ENCODE data around the gene RPLP2.

Gene RPLP2

DNA sequence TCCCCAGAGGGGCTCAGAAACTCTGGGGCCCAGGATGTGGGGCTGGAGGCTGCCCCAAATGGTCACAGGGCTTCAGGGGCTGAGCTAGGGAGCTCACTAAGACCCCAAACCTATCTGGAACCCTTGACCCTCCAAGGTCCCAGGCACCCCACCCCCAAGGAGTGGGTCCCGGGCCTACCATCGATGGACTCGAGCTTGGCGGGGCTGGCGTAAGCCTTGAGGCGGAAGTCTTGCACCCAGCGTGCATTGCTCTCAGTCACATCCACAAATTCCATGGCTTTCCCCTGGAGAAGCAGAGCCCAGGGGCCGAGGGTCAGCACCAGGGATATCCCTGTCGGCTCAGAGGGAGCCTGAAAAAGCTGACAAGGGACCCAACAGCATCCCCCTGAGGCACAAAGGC, 35.9 kb upstream of the RPLP2 start:
- no peak for DNase-seq (ENCODE audit: low read depth)

DNA sequence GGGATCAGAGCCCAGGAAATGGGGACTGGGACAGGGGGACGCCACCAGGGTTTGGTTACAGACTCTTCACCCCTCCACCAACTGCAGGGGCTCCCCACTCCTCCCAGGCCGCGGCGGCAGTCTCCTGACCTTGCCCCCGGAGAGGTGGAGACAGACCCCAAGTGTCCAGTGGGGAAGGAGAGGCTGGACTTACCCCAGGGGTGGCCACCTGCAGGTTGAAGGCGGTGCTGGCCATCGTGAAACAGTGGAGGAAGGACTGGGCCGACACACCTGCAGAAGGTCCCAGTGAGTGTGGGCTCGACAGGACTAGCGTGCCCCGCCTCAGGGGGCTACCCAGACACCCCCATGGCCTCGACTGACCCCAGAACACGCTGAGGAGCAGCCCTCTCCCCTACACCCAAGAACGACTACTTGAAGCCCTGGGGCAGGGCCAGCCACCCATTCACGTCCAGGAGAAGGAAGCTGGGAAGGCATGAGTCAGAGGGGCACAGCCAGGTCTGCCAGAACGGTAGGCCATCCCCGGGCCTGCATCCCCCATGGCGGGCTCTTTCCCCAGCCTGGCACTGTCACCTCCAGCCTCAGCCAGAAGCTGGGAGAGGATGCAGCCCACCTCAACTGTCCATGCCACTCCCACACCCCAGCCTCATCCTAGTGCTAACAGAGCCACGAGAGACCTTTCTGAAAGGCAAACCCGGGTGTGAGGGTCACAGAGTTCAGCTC, 34.7 kb upstream of the RPLP2 start:
- no peak for DNase-seq (ENCODE audit: low read depth)

DNA sequence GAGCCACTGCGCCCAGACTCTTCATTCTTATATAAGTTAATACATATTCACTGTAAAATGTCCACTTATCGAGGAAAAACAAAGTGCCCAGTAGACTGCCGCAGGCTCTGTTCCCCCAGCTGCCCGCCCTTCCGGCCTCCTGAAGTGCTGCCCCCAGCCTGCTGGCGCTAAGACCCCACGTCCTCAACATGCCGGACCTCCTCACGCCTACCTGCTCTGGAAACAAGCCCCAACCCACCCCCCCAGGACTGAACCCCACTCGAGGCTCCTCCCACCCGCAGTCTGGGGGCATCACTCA, 33.6 kb upstream of the RPLP2 start:
- DNase-seq (ENCODE audit: low read depth): no peak

GRCh38 chr11:776561-777287, 33.0 kb upstream of the RPLP2 start:
- DNase-seq (ENCODE audit: low read depth): no peak

DNA sequence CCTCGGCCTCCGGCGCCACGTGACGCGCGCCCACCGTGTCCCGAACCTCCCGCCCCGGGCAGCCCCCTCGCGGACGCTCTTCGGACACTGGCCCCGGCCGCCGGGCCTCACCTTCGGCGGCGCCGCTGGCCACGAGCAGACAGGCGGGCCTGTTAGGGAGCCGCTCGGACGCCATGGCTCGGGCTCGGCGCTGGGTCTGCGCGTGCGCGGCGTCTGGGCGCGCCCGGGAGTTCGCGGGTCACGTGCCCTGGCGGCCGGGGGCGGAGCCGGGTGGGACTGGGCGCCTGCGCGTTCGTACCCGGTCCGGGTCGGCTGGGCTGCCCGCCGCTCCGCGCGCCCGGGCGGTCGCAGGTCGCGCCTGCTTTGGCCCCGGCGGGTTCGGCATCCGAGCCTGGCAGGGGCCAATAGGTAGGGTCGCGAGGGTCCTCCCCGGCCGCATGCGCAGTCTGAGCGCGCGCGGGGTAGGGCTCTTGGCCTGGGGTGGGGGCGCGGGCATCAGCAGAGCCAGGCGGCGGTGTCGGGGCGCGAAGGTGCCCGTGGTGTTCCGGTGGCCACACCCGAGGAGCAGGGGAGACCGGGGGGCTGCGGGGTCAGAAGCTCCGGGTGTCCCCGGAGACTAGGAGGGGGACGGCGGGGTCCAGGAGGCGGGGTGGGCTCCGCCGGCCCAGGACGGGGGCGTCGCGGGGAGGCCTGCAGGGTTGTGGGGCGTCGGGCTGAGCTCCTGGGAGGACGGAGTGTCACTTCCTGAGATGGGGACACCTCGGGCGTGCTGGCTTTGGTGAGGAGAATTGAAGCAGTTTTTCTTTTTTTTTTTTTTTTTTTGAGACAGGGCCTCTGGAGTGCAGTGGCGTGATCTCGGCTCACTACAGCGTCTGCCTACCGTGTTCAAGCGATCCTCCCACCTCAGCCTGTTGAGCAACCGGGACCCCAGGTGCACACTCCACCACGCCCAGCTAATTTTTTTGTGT, 32.2 kb upstream of the RPLP2 start, which contains the start of gene GATD1:
Gene GATD1, minus strand, starts transcription at position 200 of the 968 bp plus-strand sequence. Its CDS starts 25 bp downstream, at position 175.
- DNase-seq (ENCODE audit: low read depth): peak; percentile 90

DNA sequence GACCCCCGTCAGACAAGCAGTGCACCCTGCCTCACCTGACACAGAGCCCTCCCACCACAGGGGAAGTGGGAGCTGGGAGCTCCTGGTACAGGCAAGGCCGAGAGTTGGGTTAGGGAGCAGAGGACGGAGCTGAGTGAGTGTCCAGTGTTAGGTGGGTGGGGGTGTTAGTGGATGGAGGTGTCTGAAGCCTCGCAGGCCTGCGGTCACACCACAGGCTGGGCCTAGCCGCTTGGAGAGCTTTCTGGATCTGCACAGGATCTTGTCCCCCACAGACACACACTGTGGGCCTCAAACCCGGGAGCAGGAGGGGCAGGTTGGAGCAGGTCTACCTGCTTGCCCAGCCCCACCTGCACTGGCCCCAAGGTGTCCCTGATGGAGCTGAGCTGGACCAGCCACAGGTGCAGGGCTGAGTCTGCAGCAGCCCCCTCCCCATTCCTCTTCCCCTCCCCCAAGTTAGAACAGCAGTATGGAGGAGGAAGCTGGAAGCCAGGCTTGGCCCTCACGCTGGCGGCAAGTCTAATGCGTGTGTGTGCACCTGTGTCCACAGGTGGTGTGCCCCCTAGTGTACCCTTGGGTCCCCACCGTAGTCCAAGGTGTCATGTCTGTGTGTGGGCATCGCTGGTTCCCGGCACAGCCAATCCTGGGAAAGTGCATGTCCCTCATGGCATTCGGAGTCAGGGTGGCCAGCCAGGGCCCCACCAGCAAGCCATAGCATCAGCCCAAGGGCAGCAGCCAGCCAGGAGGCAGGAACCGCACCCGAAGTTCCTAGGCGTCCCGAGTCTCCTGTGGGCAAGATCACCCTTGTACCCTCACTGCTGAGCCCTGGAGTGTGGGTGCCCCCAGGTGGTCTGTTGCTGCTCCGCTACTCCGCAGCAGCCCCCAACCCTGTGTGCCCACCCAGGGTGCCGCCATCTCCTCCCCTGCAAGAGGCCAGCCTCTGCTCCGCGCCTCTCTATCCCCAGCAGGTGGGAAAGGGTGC, 30.5 kb upstream of the RPLP2 start:
- no peak for DNase-seq (ENCODE audit: low read depth)

- DNase-seq (ENCODE audit: low read depth): no peak
Measured at GRCh38 chr11:779955-780532, 29.7 kb upstream of the RPLP2 start.

- DNase-seq (ENCODE audit: low read depth): no peak
Measured at GRCh38 chr11:782264-783174, 27.2 kb upstream of the RPLP2 start.

- DNase-seq (ENCODE audit: low read depth): no peak
Measured at GRCh38 chr11:783581-784015, 26.2 kb upstream of the RPLP2 start.

DNA sequence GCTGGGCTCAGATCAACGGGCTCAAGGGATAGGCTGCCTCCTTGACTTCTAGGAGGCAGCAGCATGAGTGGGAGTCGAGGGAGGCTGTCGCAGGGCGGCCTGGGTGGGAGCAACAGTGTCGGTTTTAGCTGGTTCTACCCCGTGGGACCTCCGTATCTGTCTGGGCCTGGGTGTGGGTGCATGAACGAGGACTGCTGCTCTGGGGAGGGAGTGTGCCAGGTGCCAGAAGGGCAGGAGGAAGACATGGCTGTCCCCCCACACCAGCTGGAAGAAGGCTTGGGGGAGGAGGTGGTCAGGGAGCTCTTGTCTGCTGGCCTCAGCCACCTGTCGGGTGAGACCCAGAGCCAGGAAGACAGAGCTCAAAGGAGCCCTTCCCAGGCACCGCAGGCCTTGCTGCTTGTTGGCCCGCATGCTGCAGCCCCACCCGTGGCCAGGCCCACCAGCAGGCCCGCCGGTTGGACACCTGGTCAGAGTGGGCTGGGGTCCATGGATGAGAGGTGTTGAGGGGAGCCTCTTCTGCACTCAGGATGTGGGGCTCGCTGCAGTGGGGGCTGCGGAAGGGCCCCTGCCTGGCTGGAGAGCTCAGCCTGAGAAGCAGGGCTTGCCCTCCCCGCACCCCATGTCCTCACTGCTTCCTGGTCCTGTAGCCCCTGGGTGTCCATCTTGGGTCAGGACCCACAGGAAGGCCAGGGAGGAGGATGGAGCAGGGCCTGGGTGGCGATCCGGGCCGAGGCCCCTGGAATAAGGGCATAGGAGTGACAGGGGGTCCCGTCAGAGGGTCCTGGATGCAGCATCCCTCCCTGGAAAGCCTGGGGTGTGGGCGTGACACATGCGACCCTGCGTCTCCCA, 23.3 kb upstream of the RPLP2 start:
- DNase-seq (ENCODE audit: low read depth): no peak

DNA sequence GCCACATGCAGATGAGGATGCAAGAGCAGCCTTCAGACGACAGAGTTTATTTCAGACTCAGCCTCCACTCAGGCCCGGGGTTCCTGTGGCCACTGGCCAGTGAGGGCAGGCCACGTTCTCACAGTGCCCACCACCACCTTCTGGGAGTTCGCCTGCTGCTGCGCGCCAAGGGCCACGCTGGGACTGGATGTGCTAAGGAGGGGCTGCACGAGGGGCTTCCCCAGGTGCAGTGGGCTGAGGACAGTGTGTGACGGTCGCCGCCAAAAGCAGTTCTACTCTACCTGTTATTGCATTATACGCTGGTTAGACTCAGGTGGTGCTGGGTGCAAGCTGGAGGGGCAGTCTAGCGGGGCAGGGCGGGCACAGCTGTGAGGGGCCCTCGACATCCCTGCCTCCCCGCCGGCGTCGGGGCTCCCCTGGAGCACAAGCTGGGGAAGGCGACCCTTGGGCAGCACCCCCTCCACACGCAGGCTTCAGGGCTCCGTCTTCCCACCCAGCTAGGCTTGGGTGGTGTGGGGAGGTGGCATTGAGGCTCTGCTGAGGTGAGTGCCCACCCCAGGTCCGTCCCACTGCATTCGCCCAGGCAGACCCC, 22.6 kb upstream of the RPLP2 start:
- DNase-seq (ENCODE audit: low read depth): no peak

DNA sequence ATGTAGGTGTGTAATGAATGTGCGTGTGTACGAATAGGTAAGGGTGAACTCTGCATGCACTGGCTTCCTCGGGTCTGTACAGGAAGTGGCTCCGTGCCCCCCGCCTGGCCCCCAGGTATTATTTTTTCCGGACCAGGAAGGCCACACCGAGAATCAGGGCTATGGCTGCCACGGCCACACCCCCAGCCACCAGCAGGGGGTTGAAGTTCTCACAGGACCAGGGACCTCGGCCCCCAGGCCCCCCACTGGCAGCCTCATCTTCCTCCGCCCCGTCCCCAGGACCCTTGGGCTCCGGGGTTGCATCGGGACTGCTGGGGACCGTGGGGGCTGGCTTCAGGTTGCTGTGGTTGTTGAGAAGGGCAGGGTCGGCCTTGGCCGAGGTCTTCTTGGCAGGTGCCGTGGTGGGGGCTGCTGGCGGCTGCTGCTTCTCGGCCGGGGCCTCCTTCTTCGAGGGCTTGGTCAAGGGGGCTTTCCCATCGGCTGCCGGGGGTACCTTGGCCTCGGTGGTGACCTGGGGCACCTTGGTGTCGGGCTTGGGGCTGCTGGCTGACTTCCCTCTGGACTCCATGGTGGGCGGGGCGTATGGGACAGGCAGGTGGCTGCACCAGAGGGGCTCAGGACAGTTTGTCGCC, 21.6 kb upstream of the RPLP2 start:
- no peak for DNase-seq (ENCODE audit: low read depth)

- DNase-seq (ENCODE audit: low read depth): no peak
Measured at GRCh38 chr11:788953-789940, 20.5 kb upstream of the RPLP2 start.

DNA sequence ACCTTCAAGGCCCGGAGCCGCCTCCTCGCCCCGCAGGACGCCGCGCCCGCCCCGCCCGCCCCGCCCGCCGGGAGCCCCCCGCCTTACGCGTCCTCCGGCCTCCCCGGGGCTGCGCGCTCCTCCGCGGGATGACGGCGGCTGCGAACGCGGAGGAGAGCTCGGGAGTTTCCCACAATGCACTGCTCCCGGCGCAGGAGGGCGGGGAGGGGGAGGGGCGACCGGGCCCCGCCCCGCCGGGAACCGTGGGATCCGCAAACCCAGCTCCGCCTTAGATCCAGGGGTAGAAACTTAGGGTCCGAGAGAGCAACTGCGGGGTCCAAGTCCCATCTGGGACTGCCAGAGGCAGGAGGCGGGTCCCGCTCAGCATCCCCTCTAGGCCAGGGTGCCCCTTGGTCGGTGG, 19.8 kb upstream of the RPLP2 start, which contains the start of gene CEND1:
Gene CEND1, minus strand, starts transcription at position 148 of the 400 bp plus-strand sequence. CDS start 1,514 bp downstream, outside the sequence.
- DNase-seq (ENCODE audit: low read depth): no peak

GRCh38 chr11:790721-791564, 18.8 kb upstream of the RPLP2 start:
- no peak for DNase-seq (ENCODE audit: low read depth)

All from stimulated activated CD8-positive, alpha-beta memory T cell treated with anti-CD3 and anti-CD28 coated beads, Interleukin-7, amount 100 ng/mL, for 24 hours (primary cell).